HepG2 (cell line): Measurements from ENCODE around the gene SLC34A3. TPM values are rescaled to one million over a fixed set of nuclear protein-coding genes. Genes with fewer than 3 reads are reported as not detected.
A peak's percentile ranks its signal among the peaks of the same experiment; 100 is the strongest.

Experiments
- AKAP8 ChIP-seq: sonication (generic); formaldehyde crosslinking; IDR thresholded peaks from 2 replicates; pipeline ENCODE4 v1.5.1; 2020; ENCODE audit warnings: mild to moderate bottlenecking, missing genetic modification reagents
- CEBPZ ChIP-seq: IDR thresholded peaks from 2 replicates; pipeline ENCODE4 v1.6.1; 2012; ENCODE audit warnings: low read length, improper control_type of control experiment
- ELF4 ChIP-seq: sonication (generic); formaldehyde crosslinking; IDR thresholded peaks from 2 replicates; pipeline ENCODE4 v1.5.0; 2020; ENCODE audit warnings: missing genetic modification reagents, mild to moderate bottlenecking, moderate library complexity, borderline replicate concordance
- GATAD2A ChIP-seq: IDR thresholded peaks from 2 replicates; pipeline ENCODE4 v1.6.1; 2016
- HOXA9 ChIP-seq: sonication (generic); formaldehyde crosslinking; IDR thresholded peaks from 2 replicates; pipeline ENCODE4 v1.8.1; 2022; ENCODE audit warnings: missing genetic modification reagents, mild to moderate bottlenecking, moderate library complexity, borderline replicate concordance
- MBD4 ChIP-seq: IDR thresholded peaks from 2 replicates; pipeline ENCODE4 v1.6.1; 2012; ENCODE audit warnings: low read length, inconsistent platforms, borderline replicate concordance
- NBN ChIP-seq: fragments of 450-650 bp; conservative IDR thresholded peaks from 2 replicates; pipeline ENCODE4 v1.6.1; 2017
- NCOA1 ChIP-seq: sonication (generic); formaldehyde crosslinking; IDR thresholded peaks from 2 replicates; pipeline ENCODE4 v1.9.0; 2021; ENCODE audit warnings: missing genetic modification reagents
- NCOA2 ChIP-seq: sonication (generic); formaldehyde crosslinking; IDR thresholded peaks from 2 replicates; pipeline ENCODE4 v1.8.0; 2022; ENCODE audit warnings: inconsistent platforms
- NPAS2 ChIP-seq: sonication (generic); formaldehyde crosslinking; IDR thresholded peaks from 2 replicates; pipeline ENCODE4 v1.8.0; 2022; ENCODE audit warnings: mild to moderate bottlenecking, missing genetic modification reagents, borderline replicate concordance
- PHF20 ChIP-seq: sonication (generic); formaldehyde crosslinking; IDR thresholded peaks from 2 replicates; pipeline ENCODE4 v1.5.0; 2020; ENCODE audit warnings: mild to moderate bottlenecking, missing genetic modification reagents
- PTBP1 ChIP-seq: fragments of 200-400 bp; formaldehyde crosslinking; IDR thresholded peaks from 2 replicates; pipeline ENCODE4 v1.6.1; 2018; ENCODE audit warnings: low read length, low read depth; ENCODE audit not compliant: poor library complexity, severe bottlenecking
- SKIL ChIP-seq: sonication (generic); formaldehyde crosslinking; IDR thresholded peaks from 2 replicates; pipeline ENCODE4 v1.8.0; 2022; ENCODE audit warnings: missing genetic modification reagents, mild to moderate bottlenecking, moderate library complexity, borderline replicate concordance
- STAG1 ChIP-seq: sonication (generic); formaldehyde crosslinking; IDR thresholded peaks from 2 replicates; pipeline ENCODE4 v1.4.0; 2020; ENCODE audit warnings: missing genetic modification reagents
- TCF7L2 ChIP-seq: IDR thresholded peaks from 2 replicates; pipeline ENCODE4 v1.6.1; 2011; ENCODE audit warnings: mild to moderate bottlenecking, low read depth, low read length, moderate library complexity
- ZBTB10 ChIP-seq: sonication (generic); formaldehyde crosslinking; IDR thresholded peaks from 2 replicates; pipeline ENCODE4 v1.4.0; 2020; ENCODE audit warnings: missing genetic modification reagents, borderline replicate concordance
- ZFP37 ChIP-seq: sonication (generic); formaldehyde crosslinking; IDR thresholded peaks from 2 replicates; pipeline ENCODE4 v1.4.0; 2020; ENCODE audit warnings: missing genetic modification reagents, borderline replicate concordance
- ZFP90 ChIP-seq: sonication (generic); formaldehyde crosslinking; IDR thresholded peaks from 2 replicates; pipeline ENCODE4 v1.8.0; 2022; ENCODE audit warnings: missing genetic modification reagents, mild to moderate bottlenecking, inconsistent platforms, borderline replicate concordance
- ZFYVE20 ChIP-seq: sonication (generic); formaldehyde crosslinking; IDR thresholded peaks from 2 replicates; pipeline ENCODE4 v1.8.0; 2023; ENCODE audit warnings: low read depth, mild to moderate bottlenecking, moderate library complexity, missing genetic modification reagents, borderline replicate concordance
- ZNF296 ChIP-seq: sonication (generic); formaldehyde crosslinking; conservative IDR thresholded peaks from 2 replicates; pipeline ENCODE4 v1.5.0; 2020; ENCODE audit warnings: mild to moderate bottlenecking, missing genetic modification reagents
- ZNF446 ChIP-seq: sonication (generic); formaldehyde crosslinking; IDR thresholded peaks from 2 replicates; pipeline ENCODE4 v1.5.0; 2020; ENCODE audit warnings: mild to moderate bottlenecking, missing genetic modification reagents
- ZSCAN31 ChIP-seq: sonication (generic); formaldehyde crosslinking; IDR thresholded peaks from 2 replicates; pipeline ENCODE4 v1.5.0; 2020; ENCODE audit warnings: low read depth, mild to moderate bottlenecking, missing genetic modification reagents
- polyA plus RNA-seq, 8 experiments: library from polyadenylated mRNA; depleted of rRNA in 3 of 8; stranded (reverse) in 7 of 8; unstranded in 1 of 8; fragments of >200 nt; fragmentation: Illumina TruSeq in 4 of 8; extraction: Trizol in 4 of 8; gene quantifications; 2 replicates each; pipeline versions ENCODE4 v1.2.1 to v1.2.3, GENCODE V29; 2011 to 2016; ENCODE audit warnings: low read depth in 4 of 8, missing spikeins in 1 of 8, mixed read lengths in 1 of 8; ENCODE audit not compliant: insufficient read depth in 1 of 8
- total RNA-seq, 5 experiments: library from RNA; depleted of rRNA; stranded (reverse); fragments of >200 nt; fragmentation: Illumina TruSeq; extraction: Trizol; gene quantifications; 2 replicates each; pipeline ENCODE4 v1.2.3, GENCODE V29; 2016; ENCODE audit warnings: low read depth in 1 of 5

SLC34A3 gene
- total and polyA plus RNA-seq, 2 of the 13 experiments (the other 11 are each of a cell fraction or from before 2014, with no cell fraction given) = 0.07 to 1.0 TPM

GRCh38 chr9:137228968-137229896 is 1.5 kb upstream of the SLC34A3 start (continued):
- TF ChIP-seq SKIL (CRISPR knock-in tag) (no peak), TCF7L2 (no peak), ZSCAN31 (0 out of 2 replicates have a peak, but pooled peaks have one; percentile 26), ZFP37 (no peak), ZFYVE20 (no peak), ZNF446 (CRISPR knock-in tag) (peak; percentile 50; the same call in 1 of the 2 replicates), NCOA1 (CRISPR knock-in tag) (no peak), STAG1 (no peak), PTBP1 (no peak), ZBTB10 (CRISPR knock-in tag) (no peak), ELF4 (CRISPR knock-in tag) (no peak), NBN (no peak), NCOA2 (CRISPR knock-in tag) (no peak), MBD4 (no peak), PHF20 (no peak), HOXA9 (CRISPR knock-in tag) (no peak), ZNF296 (no peak), GATAD2A (0 out of 2 replicates have a peak, but pooled peaks have one; percentile 0), CEBPZ (no peak), AKAP8 (peak; percentile 75; the same call in 1 of the 2 replicates), ZFP90 (CRISPR knock-in tag) (no peak; the same call in 1 of the 2 replicates), NPAS2 (CRISPR knock-in tag) (no peak)
